ENCODE measurements around the gene FRRS1.

GRCh38 chr1:99772809-99773208 lies 6.4 kb upstream of the FRRS1 start:
- TF ChIP-seq, protein P1, sequence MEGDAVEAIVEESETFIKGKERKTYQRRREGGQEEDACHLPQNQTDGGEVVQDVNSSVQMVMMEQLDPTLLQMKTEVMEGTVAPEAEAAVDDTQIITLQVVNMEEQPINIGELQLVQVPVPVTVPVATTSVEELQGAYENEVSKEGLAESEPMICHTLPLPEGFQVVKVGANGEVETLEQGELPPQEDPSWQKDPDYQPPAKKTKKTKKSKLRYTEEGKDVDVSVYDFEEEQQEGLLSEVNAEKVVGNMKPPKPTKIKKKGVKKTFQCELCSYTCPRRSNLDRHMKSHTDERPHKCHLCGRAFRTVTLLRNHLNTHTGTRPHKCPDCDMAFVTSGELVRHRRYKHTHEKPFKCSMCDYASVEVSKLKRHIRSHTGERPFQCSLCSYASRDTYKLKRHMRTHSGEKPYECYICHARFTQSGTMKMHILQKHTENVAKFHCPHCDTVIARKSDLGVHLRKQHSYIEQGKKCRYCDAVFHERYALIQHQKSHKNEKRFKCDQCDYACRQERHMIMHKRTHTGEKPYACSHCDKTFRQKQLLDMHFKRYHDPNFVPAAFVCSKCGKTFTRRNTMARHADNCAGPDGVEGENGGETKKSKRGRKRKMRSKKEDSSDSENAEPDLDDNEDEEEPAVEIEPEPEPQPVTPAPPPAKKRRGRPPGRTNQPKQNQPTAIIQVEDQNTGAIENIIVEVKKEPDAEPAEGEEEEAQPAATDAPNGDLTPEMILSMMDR (IDR thresholded peaks at IDR 0.05; ENCODE audit: borderline replicate concordance, extremely low read depth, low read length, poor library complexity, severe bottlenecking): no peak
- TF ChIP-seq EZH2 (IDR thresholded peaks at IDR 0.05; ENCODE audit: borderline replicate concordance, low read depth, low read length, severe bottlenecking): no peak

Data from DND-41 (cell line).